HL-60/S4 (cell line): ENCODE data around the gene CLDN4.

Source experiments
- in situ Hi-C: fragments of 300-500 bp; cut with MboI; formaldehyde crosslinking; loops from 2 replicates; pipeline ENCODE4 v1.14.3; 2022; ENCODE audit warnings: low sequenced_read_pairs

CLDN4 gene

DNA sequence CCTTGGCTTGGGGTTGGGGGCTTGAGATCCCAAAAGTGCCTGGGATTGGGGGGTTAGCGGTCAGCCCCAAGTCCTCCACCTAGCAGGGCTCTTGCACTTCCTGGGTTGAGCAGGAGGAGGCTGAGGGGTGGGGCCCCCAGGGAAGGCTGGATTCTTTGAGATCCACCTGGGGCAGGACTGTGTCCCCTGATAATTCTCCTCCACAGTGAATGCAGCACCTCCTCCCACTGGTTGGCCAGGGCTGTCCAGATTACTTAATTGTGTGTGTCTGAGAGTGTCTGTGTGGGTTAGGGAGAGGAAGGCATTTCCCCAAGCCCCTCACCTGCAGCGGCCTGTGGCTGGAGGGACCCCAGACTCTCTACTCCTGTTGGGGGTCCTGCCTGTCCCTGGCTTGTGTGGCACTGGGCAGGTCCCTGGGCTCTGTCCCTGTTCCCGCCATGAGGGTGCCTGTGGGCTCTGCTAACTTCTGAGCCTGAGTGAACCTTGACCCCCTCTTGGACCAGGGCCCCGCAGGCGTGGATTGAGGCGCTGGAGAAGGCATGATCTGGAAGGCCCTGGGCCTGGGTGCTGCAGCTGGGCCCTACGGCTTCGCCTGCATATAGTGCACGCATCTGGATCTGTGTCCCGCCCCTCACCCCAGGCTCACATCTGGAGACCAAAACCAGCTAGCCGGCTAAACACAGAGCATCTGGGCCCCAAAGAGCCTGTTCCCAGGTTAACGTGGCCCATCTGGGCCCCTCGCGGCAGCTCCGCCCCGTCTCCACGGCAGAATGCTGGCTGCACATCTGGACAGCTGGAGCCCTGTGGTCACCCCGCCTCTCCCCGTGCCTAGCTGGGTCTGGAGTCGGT is 40.6 kb downstream of the CLDN4 start:
- in situ Hi-C loops = loop anchor here (25.0 kb wide), 1 partner anchor 516 kb away; no protein-coding TSS in a partner anchor

- in situ Hi-C loops = loop anchor here (25.0 kb wide), 1 partner anchor 515 kb away; no protein-coding TSS in a partner anchor
These were observed 41.5 kb downstream of the CLDN4 start for GRCh38 chr7:73872056-73872908.

DNA sequence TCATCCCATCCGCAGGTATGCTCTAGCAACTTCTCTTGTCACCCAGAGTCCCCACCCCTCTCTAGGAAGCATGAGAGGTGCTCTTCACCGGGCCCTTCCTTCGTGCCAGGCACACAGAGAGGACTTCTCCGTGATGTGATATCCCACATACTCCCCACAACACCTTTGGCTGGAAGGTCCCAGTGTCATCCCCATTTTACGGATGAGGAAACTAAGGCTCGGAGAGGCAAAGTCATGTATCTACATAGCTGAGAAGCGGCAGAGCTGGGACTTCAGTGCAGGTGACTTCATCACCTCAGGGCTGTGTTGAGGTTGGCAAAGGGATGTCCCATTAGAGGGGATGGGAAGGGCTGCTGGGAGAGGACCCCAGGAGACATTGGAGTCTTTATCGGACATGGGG is 45.6 kb downstream of the CLDN4 start:
- in situ Hi-C loops = no loop called here

- in situ Hi-C loops = no loop called here
These were observed 46.2 kb downstream of the CLDN4 start for GRCh38 chr7:73876973-73877372.

DNA sequence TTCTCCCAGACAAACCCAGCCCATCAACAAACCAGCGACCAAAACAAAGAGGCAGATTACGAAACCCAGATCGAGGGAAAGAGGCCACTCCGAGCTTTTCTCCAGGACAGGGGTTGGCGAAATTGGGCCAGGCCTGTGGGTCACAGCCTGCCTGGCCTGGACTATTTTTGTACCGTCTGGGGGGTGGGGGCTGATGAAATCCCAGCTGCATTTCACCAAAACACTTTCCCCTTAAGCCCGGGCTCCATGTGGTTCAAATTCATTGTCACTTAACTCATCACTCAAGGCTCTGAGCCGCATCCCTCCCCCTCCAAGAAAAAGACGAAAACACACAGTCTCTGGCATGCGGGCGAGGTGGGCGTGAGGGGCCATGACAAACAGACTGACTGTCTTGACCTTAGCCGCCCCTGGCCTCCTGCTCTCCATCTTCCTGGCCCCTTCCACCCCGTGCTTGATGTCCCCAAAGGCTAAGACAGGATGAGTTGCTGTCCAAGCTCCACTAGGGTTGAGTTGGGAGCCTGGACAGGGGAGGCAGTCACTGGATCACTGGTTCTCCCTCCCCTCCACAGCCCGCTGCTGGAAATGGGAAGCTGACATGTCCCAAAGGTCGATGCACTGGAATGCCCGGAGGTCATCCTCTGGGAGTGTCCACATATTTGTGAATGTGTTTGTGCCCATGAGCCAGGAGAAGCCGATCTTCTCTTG is 49.3 kb downstream of the CLDN4 start:
- in situ Hi-C loops = no loop called here

- in situ Hi-C loops = no loop called here
These were observed 50.0 kb downstream of the CLDN4 start for GRCh38 chr7:73880755-73881328.

DNA sequence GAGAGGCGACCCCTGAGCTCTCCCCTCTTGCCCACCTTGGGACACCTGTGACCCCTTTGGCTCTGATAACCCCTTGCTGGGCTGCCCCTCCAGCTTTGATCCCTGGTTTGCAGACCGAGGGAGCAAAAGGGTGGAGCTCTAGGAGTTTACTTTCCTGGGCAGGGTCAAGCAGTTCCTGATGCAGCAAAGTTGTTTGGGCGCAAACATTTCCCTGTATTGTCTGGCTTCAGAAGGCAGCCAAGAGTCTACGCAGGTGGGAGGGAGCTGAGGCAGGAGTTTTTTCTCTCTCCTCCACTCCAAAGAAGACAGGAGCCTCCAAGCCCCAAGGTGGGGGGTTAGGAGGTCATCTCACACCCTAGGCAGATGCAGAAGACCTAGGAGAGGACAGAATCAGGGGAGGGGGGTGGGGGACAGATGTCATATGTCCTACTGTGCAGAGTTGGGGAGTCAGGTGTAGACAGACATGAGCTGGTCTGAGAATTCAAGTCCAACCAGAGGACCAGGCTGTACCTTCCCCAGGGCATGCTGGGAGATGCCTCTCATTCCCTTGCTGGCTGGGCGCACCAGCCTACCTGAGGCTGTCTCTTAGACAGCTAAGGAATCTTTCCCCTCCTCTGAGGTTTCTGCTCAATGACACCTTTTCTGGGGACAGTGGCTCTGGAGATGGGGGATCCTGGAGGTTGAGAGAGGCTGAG is 50.7 kb downstream of the CLDN4 start:
- in situ Hi-C loops = no loop called here

DNA sequence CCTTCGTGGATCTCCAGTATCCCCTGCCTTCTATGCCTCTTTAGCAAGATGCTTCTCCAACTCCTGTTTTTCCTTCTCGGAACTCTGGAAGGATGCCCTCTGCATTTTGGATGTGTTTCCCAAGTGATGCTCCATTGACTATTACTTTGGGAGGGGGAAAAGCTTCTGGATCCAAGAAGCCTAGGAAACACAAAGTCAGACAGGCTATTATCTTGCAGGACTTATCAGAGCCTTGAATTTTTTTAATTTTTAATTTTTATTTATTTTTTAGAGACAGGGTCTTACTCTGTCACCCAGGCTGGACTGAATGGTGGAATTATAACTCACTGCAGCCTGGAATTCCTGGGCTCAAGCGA is 51.2 kb downstream of the CLDN4 start:
- in situ Hi-C loops = no loop called here
